NOMO-1 treated with DMSO at 0.1 percent for 48 hours (cell line): ENCODE measurements around the gene ZNF124.

ENCODE experiments used
- DNase-seq: peaks from one replicate; lab custom pipeline; 2025; ENCODE audit not compliant: unreplicated experiment; lab: John Stamatoyannopoulos, UW

Gene ZNF124

GRCh38 chr1:247114351-247115140, 57.3 kb downstream of the ZNF124 start:
- DNase-seq, result no peak

GRCh38 chr1:247113733-247114271, 58.0 kb downstream of the ZNF124 start:
- DNase-seq, result no peak

- no peak for DNase-seq
Measured at GRCh38 chr1:247113094-247113497, 58.7 kb downstream of the ZNF124 start.

GRCh38 chr1:247112479-247112781, 59.4 kb downstream of the ZNF124 start:
- no peak for DNase-seq

- DNase-seq, result no peak
Measured at GRCh38 chr1:247111700-247112478, 59.9 kb downstream of the ZNF124 start.

- no peak for DNase-seq
Measured at GRCh38 chr1:247111259-247111699, 60.5 kb downstream of the ZNF124 start.

- no peak for DNase-seq
Measured at GRCh38 chr1:247110627-247111258, 61.1 kb downstream of the ZNF124 start.

GRCh38 chr1:247107694-247108093, 64.1 kb downstream of the ZNF124 start:
- DNase-seq, result no peak

- no peak for DNase-seq
Measured at GRCh38 chr1:247105966-247106365, 65.9 kb downstream of the ZNF124 start.
